Measurements from ENCODE around the gene PPP1R13B.

DNA sequence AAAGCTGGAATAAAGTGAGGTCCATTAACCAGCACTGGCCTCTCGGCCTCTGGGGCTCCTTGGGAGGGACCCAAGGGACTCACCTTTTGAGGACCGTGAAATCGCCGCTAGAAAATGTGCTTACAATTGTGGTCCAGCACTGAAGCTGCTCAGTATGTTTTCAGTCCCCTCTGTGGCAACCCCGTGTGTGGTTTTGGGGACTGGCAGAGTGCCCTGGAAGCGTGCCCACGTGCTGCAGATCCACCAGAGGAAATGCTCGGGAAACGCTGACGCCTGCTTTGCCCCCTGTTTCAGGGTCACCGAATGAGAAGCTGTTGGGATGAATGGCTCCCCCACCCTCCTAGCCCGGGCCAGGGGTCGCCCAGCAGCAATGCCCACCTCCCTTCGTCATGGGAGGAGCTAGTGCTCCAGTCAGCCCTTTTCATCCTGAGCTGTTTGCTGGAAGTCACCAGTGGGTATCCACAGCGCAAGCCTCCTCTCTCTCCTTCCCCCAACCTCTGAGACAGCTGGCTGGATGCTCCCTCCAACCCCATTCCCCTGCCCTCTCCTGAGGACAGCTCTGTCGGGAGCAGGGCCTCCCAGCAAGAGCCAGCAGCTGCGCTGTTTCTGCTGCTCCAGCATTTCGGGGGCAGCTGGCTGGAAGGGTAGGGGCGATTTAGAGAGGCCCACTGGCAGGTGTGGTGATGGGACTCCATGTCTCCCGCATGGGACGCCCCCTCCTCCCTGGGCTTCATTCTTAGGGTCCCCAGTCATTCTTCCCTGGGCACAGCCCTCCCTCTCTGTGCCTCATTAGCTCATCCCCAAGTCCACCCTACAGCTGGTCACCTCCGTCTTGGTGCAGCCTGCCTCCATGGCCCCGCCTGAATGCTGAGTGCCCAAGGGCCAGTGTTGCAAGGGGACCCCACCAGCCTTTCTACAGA is 33.2 kb upstream of the PPP1R13B start:
- no peak for TF ChIP-seq POLR2A (IDR thresholded peaks at IDR 0.05; ENCODE audit: borderline replicate concordance, extremely low read depth, insufficient read depth, insufficient read length)
- TF ChIP-seq, protein P1, sequence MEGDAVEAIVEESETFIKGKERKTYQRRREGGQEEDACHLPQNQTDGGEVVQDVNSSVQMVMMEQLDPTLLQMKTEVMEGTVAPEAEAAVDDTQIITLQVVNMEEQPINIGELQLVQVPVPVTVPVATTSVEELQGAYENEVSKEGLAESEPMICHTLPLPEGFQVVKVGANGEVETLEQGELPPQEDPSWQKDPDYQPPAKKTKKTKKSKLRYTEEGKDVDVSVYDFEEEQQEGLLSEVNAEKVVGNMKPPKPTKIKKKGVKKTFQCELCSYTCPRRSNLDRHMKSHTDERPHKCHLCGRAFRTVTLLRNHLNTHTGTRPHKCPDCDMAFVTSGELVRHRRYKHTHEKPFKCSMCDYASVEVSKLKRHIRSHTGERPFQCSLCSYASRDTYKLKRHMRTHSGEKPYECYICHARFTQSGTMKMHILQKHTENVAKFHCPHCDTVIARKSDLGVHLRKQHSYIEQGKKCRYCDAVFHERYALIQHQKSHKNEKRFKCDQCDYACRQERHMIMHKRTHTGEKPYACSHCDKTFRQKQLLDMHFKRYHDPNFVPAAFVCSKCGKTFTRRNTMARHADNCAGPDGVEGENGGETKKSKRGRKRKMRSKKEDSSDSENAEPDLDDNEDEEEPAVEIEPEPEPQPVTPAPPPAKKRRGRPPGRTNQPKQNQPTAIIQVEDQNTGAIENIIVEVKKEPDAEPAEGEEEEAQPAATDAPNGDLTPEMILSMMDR (IDR thresholded peaks at IDR 0.05 in 2 of 3, conservative IDR thresholded peaks at IDR 0.05 in 1 of 3; ENCODE audit: borderline replicate concordance in 1 of 3, insufficient read depth in 1 of 3, low read depth in 2 of 3, low read length in 2 of 3), result no peak
- TF ChIP-seq POLR2AphosphoS5 (IDR thresholded peaks at IDR 0.05; ENCODE audit: low read depth, low read length), result no peak
